ENCODE results near the gene BRCA1.
"Not testable (repeated sequence)": the region's sequence is repeated elsewhere in the genome, so short reads cannot be mapped to it uniquely, and the experiment has no call there.

BRCA1 gene

GRCh38 chr17:43125133-43125966, at the start of gene BRCA1:
BRCA1 (minus strand) TSS chr17:43125364; CDS start chr17:43124096, 1,268 bp downstream.
- peak; percentile 99 for DNase-seq

- peak; percentile 7 for DNase-seq
Observed at GRCh38 chr17:43171586-43172487, 46.7 kb upstream of the BRCA1 start.

GRCh38 chr17:43170766-43171585, 45.8 kb upstream of the BRCA1 start, which contains the start of gene NBR1:
NBR1 (plus strand) TSS chr17:43171214; CDS start chr17:43175800, 4,586 bp downstream.
- DNase-seq, result peak; percentile 97

GRCh38 chr17:43170140-43170765, 45.1 kb upstream of the BRCA1 start:
- peak; percentile 94 for DNase-seq

GRCh38 chr17:43169561-43170139, 44.5 kb upstream of the BRCA1 start:
- DNase-seq, result peak; percentile 70

- DNase-seq, result not testable (repeated sequence)
Observed at GRCh38 chr17:43165971-43166370, 40.8 kb upstream of the BRCA1 start.

- not testable (repeated sequence) for DNase-seq
Observed at GRCh38 chr17:43159957-43160356, 34.8 kb upstream of the BRCA1 start.

GRCh38 chr17:43159232-43159631, 34.1 kb upstream of the BRCA1 start:
- not testable (repeated sequence) for DNase-seq

GRCh38 chr17:43155666-43156065, 30.5 kb upstream of the BRCA1 start:
- no peak for DNase-seq

- not testable (repeated sequence) for DNase-seq
Observed at GRCh38 chr17:43153197-43153835, 28.2 kb upstream of the BRCA1 start.

GRCh38 chr17:43151880-43152456, 26.8 kb upstream of the BRCA1 start:
- no peak for DNase-seq

GRCh38 chr17:43146649-43147048, 21.5 kb upstream of the BRCA1 start:
- DNase-seq, result no peak

- DNase-seq, result no peak
Observed at GRCh38 chr17:43143201-43143600, 18.0 kb upstream of the BRCA1 start.

GRCh38 chr17:43142153-43142552, 17.0 kb upstream of the BRCA1 start:
- no peak for DNase-seq

GRCh38 chr17:43140396-43141332, 15.5 kb upstream of the BRCA1 start:
- DNase-seq, result no peak

GRCh38 chr17:43138531-43138930, 13.4 kb upstream of the BRCA1 start:
- DNase-seq, result not testable (repeated sequence)

GRCh38 chr17:43136574-43136973, 11.4 kb upstream of the BRCA1 start:
- DNase-seq, result not testable (repeated sequence)

GRCh38 chr17:43135454-43135819, 10.3 kb upstream of the BRCA1 start:
- no peak for DNase-seq

GRCh38 chr17:43134774-43135453, 9.8 kb upstream of the BRCA1 start:
- DNase-seq, result no peak

Data from NCI-H146 (cell line).